LNCAP (cell line): ENCODE data around the gene EPAS1.

Experiments used
- TF ChIP-seq, protein P1 (sequence below): fragments of 450-650 bp; IDR thresholded peaks from 2 replicates; pipeline ENCODE4 v1.5.1; 2017; ENCODE audit warnings: mild to moderate bottlenecking

The EPAS1 gene

DNA sequence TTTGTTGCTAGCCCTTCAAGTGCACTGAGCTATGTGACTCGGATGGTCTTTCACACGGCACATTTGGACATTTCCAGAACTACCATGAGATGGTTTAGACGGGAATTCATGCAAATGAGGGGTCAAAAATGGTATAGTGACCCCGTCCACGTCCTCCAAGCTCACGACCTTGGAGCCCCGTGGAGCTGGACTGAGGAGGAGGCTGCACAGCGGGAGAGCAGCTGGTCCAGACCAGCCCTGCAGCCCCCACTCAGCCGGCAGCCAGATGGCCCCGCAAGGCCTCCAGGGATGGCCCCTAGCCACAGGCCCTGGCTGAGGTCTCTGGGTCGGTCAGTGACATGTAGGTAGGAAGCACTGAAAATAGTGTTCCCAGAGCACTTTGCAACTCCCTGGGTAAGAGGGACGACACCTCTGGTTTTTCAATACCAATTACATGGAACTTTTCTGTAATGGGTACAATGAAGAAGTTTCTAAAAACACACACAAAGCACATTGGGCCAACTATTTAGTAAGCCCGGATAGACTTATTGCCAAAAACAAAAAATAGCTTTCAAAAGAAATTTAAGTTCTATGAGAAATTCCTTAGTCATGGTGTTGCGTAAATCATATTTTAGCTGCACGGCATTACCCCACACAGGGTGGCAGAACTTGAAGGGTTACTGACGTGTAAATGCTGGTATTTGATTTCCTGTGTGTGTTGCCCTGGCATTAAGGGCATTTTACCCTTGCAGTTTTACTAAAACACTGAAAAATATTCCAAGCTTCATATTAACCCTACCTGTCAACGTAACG, 88.8 kb downstream of the EPAS1 start:
- TF ChIP-seq, protein P1, sequence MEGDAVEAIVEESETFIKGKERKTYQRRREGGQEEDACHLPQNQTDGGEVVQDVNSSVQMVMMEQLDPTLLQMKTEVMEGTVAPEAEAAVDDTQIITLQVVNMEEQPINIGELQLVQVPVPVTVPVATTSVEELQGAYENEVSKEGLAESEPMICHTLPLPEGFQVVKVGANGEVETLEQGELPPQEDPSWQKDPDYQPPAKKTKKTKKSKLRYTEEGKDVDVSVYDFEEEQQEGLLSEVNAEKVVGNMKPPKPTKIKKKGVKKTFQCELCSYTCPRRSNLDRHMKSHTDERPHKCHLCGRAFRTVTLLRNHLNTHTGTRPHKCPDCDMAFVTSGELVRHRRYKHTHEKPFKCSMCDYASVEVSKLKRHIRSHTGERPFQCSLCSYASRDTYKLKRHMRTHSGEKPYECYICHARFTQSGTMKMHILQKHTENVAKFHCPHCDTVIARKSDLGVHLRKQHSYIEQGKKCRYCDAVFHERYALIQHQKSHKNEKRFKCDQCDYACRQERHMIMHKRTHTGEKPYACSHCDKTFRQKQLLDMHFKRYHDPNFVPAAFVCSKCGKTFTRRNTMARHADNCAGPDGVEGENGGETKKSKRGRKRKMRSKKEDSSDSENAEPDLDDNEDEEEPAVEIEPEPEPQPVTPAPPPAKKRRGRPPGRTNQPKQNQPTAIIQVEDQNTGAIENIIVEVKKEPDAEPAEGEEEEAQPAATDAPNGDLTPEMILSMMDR, result no peak

DNA sequence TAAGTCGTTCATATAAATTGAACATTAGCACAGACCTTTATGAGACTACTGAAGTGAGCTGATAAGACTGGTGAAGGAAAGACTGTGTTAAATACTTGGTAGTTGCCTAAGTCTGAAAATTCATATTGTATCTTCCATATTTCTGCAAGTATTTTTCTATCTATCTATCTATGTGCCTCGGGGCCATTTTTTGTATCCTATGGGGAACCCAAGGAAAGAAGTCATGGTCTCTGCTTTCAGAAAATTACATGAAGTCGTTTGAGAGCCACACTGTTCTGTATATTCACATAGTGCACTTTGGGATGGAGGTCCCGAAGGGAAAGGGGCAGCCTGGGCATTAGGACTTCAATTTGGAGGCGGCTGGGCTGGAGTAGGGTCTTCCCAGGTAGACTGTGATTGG, 89.6 kb downstream of the EPAS1 start:
- TF ChIP-seq, protein P1, result no peak

DNA sequence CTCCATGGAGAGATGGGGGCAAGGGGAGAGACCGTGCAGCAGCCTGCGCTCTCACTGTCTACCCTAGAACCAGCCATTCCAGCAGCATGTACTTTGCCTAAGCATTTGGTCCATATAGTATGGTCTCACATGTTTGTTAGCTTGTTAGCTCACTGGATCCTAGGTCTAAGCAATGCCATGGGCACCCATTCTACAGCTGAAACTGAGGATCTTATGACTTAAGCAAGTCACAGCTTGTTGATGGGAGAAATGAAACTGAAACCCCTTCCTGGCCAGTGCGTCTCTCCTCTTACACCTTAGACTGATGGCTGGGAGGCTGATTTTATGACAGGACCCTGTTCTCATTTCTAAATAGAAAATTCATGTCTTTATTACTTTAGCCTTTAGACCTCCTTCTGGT, 90.1 kb downstream of the EPAS1 start:
- TF ChIP-seq, protein P1, result no peak

DNA sequence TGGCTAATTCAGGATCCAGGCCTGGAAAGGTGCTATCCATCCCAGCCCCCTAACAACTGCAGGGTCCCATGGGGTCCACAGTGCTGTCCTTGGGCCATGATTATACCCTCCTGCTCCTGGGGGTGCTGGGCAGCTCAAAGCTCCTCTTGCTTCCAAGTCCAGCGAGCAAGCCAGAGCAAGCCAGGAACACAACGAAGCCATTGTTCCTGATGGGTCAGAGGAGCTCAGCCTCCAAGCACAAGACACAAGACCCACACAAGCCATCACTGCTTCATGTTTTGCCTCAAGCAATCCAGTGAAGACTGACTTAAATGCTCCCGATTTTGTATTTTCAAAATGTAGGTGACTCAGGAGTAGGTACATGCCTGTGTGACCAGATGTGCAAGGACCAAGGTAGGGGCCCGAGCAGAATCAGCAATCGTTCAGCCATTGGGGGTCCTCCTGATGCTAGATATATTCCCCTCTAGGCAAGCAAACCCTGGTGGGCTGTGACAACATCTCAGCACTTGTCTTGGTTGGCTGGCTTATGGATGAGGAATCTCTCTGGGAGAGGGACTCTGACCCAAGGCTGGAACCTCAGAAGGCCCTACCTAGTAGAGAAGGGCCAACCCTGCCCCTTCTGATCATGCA, 90.8 kb downstream of the EPAS1 start:
- TF ChIP-seq, protein P1, result no peak

DNA sequence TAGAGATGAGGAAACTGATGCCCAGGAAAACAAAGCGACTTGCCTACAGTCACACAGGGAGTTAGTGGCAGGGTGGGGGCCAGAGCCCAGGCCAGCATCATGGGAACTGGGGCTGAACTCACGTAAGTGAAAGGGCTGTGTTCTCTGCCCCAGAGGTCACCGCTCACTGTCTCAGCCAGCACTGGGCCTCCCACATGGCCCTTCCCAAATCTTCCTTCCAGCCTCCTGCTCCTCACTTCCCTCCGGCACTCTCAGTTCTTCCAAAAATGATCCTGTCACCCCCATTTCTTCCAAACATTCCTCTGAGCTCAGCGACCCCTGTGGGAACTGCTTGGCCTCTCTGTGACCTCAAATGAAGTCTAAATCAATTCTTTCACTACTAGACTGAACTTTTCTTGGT, 91.7 kb downstream of the EPAS1 start:
- TF ChIP-seq, protein P1, result no peak

DNA sequence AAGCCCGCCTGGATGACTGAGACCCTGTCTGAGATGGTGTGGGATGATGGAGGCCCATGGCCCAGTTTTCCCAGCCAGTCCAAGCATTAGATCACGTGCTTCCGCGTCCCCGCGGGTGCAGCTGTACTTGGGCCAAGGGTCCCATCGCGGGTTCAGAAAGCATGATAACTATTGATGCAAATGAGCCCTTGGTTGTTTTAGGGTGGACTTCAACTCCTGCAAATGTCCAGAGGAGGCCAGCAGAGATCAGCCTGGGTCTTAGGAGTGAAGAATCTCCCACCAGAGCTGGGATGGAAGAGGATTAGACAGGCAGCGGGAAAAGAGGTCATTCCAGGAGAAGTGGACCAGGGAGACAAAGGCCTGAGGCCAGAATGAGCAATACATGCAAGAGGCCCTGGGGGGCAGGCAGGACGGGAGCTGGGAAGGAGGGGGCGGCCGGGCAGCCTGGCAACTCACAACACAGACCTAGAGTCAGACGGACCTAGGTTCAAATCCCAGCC, 92.3 kb downstream of the EPAS1 start:
- TF ChIP-seq, protein P1, result no peak

DNA sequence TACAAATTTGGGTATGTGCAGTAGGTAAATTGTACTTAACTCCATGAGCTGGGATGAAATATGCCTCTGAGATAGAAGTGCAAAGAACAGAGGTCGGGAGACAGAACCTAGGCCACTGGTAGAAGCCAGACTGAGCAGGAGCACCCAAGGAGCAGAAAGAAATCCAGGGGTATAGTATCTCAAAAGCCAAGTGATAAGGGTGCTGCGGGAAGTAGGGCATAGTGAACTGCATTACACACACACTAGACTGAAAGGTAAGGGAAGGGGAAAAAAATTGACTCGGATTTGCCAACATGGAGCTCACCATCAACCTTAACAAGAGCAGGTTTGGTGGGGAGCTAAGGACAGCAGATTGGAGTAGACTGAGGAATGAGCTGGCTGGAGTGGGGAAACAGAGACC, 92.8 kb downstream of the EPAS1 start:
- TF ChIP-seq, protein P1, result no peak
